ENCODE results near the gene GRIK4.

The GRIK4 gene

DNA sequence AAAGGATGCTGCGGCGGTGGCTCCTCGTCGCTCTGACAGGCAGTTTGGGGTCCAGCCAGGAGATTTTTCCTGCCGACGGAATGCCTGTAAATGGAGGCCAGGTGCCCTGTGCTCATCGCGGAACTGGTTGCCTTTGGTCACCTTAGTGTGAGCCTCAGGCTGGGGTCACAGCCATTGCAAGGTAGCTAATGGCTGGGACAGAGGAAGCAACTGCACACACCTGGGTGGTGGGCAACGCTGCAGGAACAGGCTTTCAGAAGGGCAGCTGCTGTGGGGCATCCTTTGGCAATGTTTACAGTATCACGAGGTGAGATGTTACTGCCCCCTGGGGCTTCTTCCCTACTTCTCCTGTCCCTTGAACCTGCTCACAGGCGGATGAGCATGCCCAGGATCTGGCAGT, 205.5 kb downstream of the GRIK4 start:
- no peak for DNase-seq (ENCODE audit: low read depth)
- no peak overlapping the region for H3K4me3 ChIP-seq (ENCODE audit: low read depth, low read length)
- TF ChIP-seq, protein P1, sequence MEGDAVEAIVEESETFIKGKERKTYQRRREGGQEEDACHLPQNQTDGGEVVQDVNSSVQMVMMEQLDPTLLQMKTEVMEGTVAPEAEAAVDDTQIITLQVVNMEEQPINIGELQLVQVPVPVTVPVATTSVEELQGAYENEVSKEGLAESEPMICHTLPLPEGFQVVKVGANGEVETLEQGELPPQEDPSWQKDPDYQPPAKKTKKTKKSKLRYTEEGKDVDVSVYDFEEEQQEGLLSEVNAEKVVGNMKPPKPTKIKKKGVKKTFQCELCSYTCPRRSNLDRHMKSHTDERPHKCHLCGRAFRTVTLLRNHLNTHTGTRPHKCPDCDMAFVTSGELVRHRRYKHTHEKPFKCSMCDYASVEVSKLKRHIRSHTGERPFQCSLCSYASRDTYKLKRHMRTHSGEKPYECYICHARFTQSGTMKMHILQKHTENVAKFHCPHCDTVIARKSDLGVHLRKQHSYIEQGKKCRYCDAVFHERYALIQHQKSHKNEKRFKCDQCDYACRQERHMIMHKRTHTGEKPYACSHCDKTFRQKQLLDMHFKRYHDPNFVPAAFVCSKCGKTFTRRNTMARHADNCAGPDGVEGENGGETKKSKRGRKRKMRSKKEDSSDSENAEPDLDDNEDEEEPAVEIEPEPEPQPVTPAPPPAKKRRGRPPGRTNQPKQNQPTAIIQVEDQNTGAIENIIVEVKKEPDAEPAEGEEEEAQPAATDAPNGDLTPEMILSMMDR (IDR thresholded peaks at IDR 0.05; ENCODE audit: insufficient read depth, low read depth, low read length, missing control alignments), result no peak

DNA sequence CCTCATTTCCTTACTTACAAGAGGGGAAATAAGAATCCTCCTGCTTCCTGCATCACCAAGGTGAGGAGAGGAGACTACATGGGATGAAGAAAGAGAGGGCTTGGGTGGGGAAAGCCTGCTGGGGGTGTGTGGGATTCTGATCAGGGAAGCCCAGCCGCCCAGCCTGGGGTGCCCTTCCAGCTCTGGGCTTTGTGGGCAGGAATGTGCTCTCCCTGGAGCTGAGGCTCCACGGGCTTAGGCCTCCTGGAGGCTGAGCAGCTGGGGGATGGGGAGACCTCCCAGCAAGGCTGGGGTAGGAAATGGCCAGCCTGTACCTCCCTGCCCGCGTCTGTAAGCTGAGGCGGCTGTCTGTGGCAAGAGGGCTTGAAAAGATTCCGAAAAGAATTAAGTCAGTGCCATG, 206.1 kb downstream of the GRIK4 start:
- no peak for DNase-seq (ENCODE audit: low read depth)
- no peak overlapping the region for H3K4me3 ChIP-seq (ENCODE audit: low read depth, low read length)

DNA sequence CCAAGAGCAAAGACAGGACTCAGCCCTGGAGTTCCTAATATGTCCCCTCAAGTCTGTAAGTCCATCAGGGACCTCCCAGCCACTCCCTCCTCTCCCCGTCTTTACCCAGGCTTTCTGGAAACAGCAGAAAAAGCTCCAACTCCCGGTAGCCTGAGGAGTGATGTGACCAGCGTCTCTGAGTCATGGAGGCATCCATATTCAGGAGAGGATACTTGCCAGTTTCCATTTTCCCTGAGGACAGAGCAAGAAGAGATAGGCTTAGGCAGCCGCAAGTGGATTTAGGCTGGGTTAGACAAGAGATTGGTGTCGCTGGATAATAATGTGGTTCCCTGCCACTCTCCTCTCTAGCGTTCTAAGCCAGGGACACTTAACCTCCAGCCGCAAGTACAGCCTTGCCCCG, 206.6 kb downstream of the GRIK4 start:
- TF ChIP-seq, protein P1 (IDR thresholded peaks at IDR 0.05; ENCODE audit: insufficient read depth, low read depth, low read length, missing control alignments), result no peak
- H3K4me3 ChIP-seq (ENCODE audit: low read depth, low read length), result no peak overlapping the region
- no peak for DNase-seq (ENCODE audit: low read depth)

More for the DNA sequence above, 206.1 kb downstream of the GRIK4 start:
- TF ChIP-seq, protein P1 (IDR thresholded peaks at IDR 0.05; ENCODE audit: insufficient read depth, low read depth, low read length, missing control alignments), result no peak

DNA sequence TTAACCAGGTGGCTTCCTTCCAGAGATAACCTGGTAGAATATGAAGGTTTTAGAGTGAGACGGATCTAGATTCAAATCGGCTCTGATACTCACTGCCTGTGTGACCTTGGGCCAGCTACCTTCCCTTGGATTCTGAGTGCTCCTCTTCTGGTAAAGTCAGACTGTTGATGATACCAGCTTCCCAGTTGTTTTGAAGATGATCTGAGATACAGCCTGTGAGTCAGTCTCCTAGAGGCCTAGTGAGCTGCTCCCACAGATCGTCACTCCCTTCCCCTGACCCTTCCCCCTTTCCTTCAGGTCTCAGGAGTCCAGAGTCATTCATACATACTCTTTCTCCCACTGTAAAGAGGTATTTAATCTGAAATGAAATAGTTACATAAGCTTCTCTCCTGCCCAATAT, 207.8 kb downstream of the GRIK4 start:
- TF ChIP-seq, protein P1 (IDR thresholded peaks at IDR 0.05; ENCODE audit: insufficient read depth, low read depth, low read length, missing control alignments), result no peak
- DNase-seq (ENCODE audit: low read depth), result no peak
- no peak overlapping the region for H3K4me3 ChIP-seq (ENCODE audit: low read depth, low read length)

DNA sequence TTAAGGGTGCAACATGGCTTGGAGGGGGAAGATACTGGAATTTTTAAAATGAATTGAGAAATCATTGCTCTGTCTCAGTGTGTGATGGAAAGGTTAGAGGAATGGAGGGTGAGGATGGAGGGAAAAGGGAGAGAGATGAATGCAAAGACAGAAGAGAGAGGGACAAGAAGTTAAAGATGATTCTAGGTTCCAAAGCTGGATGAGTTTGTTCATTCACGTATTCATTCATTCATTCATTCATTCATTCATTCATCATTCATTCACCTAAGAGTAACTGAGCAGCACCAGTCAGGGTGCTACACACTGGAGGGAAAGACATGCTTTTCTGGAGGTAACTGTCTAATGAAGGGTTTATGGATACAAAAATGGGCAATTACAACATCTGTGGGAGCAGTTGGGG, 209.2 kb downstream of the GRIK4 start:
- H3K4me3 ChIP-seq (ENCODE audit: low read depth, low read length), result no peak overlapping the region
- no peak for DNase-seq (ENCODE audit: low read depth)
- TF ChIP-seq, protein P1 (IDR thresholded peaks at IDR 0.05; ENCODE audit: insufficient read depth, low read depth, low read length, missing control alignments), result no peak

DNA sequence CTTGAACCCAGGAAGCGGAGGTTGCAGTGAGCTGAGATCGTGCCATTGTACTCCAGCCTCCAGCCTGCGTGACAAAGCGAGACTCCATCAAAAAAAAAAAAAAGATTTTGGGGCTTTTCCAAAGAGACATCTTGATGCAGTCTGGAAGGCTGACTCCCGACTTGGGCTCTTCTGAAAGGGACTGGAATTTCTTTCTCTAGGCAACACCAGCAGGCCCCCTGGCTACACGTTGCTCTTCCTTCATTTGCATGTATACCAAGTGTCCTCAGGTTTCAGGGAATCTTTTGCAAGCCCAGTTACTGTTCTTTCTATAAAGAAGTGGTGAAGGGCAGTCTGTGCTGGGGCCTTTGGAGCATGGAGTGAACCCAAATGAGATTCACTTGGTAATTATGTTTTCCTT, 211.0 kb downstream of the GRIK4 start:
- no peak for DNase-seq (ENCODE audit: low read depth)
- TF ChIP-seq, protein P1 (IDR thresholded peaks at IDR 0.05; ENCODE audit: insufficient read depth, low read depth, low read length, missing control alignments), result no peak
- H3K4me3 ChIP-seq (ENCODE audit: low read depth, low read length), result no peak overlapping the region

DNA sequence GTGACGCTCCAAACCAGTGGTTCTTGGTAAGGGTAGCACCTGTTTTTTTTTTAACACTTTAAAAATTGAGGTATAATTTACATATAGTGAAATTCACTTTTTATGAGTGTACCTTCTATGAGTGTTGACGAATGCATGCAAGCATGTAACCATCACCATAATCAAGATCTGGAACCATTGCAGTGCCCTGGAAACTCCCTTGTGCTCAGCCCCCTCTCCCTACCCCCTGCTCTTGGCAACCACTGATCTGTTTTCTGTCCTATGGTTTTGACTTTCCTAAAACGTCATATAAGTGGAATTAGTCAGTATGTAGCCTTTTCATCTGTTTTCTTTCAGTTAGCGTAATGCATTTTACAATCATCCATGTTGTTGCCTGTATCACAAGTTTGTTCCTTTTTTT, 212.2 kb downstream of the GRIK4 start:
- H3K4me3 ChIP-seq (ENCODE audit: low read depth, low read length), result no peak overlapping the region
- peak; percentile 41 for DNase-seq (ENCODE audit: low read depth)
- TF ChIP-seq, protein P1 (IDR thresholded peaks at IDR 0.05; ENCODE audit: insufficient read depth, low read depth, low read length, missing control alignments), result no peak

Measured in GM12865 (cell line).